ENCODE data around the gene SBNO2.

The SBNO2 gene

GRCh38 chr19:1087813-1088415 is 86.2 kb downstream of the SBNO2 start:
- no peaks in the 10 kb centered on the region for H3K9me3 ChIP-seq (ENCODE audit: control insufficient read depth, low read depth, low read length)
- H3K4me3 ChIP-seq (ENCODE audit: low read length) = no peak overlapping the region
- no peak overlapping the region for H3K9ac ChIP-seq (ENCODE audit: low read length)
- H3K4me1 ChIP-seq (ENCODE audit: control insufficient read depth, low read depth, low read length) = no peaks in the 10 kb centered on the region
- H3K36me3 ChIP-seq (ENCODE audit: control insufficient read depth, low read depth, low read length) = peaks cover 23% of the 10 kb centered on the region
- no peaks in the 10 kb centered on the region for H3K27me3 ChIP-seq (ENCODE audit: control insufficient read depth, insufficient read depth, low read length)
- H3K27ac ChIP-seq (ENCODE audit: low read length) = no peak overlapping the region

- no peak overlapping the region for H3K27ac ChIP-seq (ENCODE audit: low read length)
- no peaks in the 10 kb centered on the region for H3K9me3 ChIP-seq (ENCODE audit: control insufficient read depth, low read depth, low read length)
- H3K9ac ChIP-seq (ENCODE audit: low read length) = no peak overlapping the region
- peaks cover 18% of the 10 kb centered on the region for H3K36me3 ChIP-seq (ENCODE audit: control insufficient read depth, low read depth, low read length)
- H3K4me3 ChIP-seq (ENCODE audit: low read length) = no peak overlapping the region
- no peaks in the 10 kb centered on the region for H3K4me1 ChIP-seq (ENCODE audit: control insufficient read depth, low read depth, low read length)
- no peaks in the 10 kb centered on the region for H3K27me3 ChIP-seq (ENCODE audit: control insufficient read depth, insufficient read depth, low read length)
Measured at GRCh38 chr19:1086613-1087012, 87.5 kb downstream of the SBNO2 start.

GRCh38 chr19:1085676-1086442 is 88.2 kb downstream of the SBNO2 start:
- Histone ChIP-seq H3K27me3 (ENCODE audit: control insufficient read depth, insufficient read depth, low read length) (no peaks in the 10 kb centered on the region), H3K4me3 (ENCODE audit: low read length) (no peak overlapping the region), H3K36me3 (ENCODE audit: control insufficient read depth, low read depth, low read length) (peaks cover 12% of the 10 kb centered on the region), H3K9me3 (ENCODE audit: control insufficient read depth, low read depth, low read length) (no peaks in the 10 kb centered on the region), H3K4me1 (ENCODE audit: control insufficient read depth, low read depth, low read length) (no peaks in the 10 kb centered on the region), H3K27ac (ENCODE audit: low read length) (no peak overlapping the region), H3K9ac (ENCODE audit: low read length) (no peak overlapping the region)

GRCh38 chr19:1085053-1085658 is 88.9 kb downstream of the SBNO2 start:
- Histone ChIP-seq H3K4me1 (ENCODE audit: control insufficient read depth, low read depth, low read length) (no peaks in the 10 kb centered on the region), H3K27me3 (ENCODE audit: control insufficient read depth, insufficient read depth, low read length) (no peaks in the 10 kb centered on the region), H3K4me3 (ENCODE audit: low read length) (no peak overlapping the region), H3K27ac (ENCODE audit: low read length) (no peak overlapping the region), H3K36me3 (ENCODE audit: control insufficient read depth, low read depth, low read length) (peaks cover 11% of the 10 kb centered on the region), H3K9ac (ENCODE audit: low read length) (no peak overlapping the region), H3K9me3 (ENCODE audit: control insufficient read depth, low read depth, low read length) (no peaks in the 10 kb centered on the region)

- no peaks in the 10 kb centered on the region for H3K27me3 ChIP-seq (ENCODE audit: control insufficient read depth, insufficient read depth, low read length)
- H3K36me3 ChIP-seq (ENCODE audit: control insufficient read depth, low read depth, low read length) = peaks cover 11% of the 10 kb centered on the region
- H3K4me3 ChIP-seq (ENCODE audit: low read length) = no peak overlapping the region
- no peak overlapping the region for H3K9ac ChIP-seq (ENCODE audit: low read length)
- H3K9me3 ChIP-seq (ENCODE audit: control insufficient read depth, low read depth, low read length) = no peaks in the 10 kb centered on the region
- no peak overlapping the region for H3K27ac ChIP-seq (ENCODE audit: low read length)
- no peaks in the 10 kb centered on the region for H3K4me1 ChIP-seq (ENCODE audit: control insufficient read depth, low read depth, low read length)
Measured at GRCh38 chr19:1084024-1084868, 89.8 kb downstream of the SBNO2 start.

- no peak overlapping the region for H3K9ac ChIP-seq (ENCODE audit: low read length)
- H3K4me1 ChIP-seq (ENCODE audit: control insufficient read depth, low read depth, low read length) = no peaks in the 10 kb centered on the region
- H3K9me3 ChIP-seq (ENCODE audit: control insufficient read depth, low read depth, low read length) = no peaks in the 10 kb centered on the region
- H3K36me3 ChIP-seq (ENCODE audit: control insufficient read depth, low read depth, low read length) = peaks cover 7% of the 10 kb centered on the region
- peak overlapping the region; percentile 52 for H3K4me3 ChIP-seq (ENCODE audit: low read length)
- H3K27me3 ChIP-seq (ENCODE audit: control insufficient read depth, insufficient read depth, low read length) = no peaks in the 10 kb centered on the region
- no peak overlapping the region for H3K27ac ChIP-seq (ENCODE audit: low read length)
Measured at GRCh38 chr19:1082928-1083816, 90.9 kb downstream of the SBNO2 start.

GRCh38 chr19:1082165-1082927 is 91.7 kb downstream of the SBNO2 start:
- Histone ChIP-seq H3K4me1 (ENCODE audit: control insufficient read depth, low read depth, low read length) (no peaks in the 10 kb centered on the region), H3K4me3 (ENCODE audit: low read length) (peak overlapping the region; percentile 52), H3K27me3 (ENCODE audit: control insufficient read depth, insufficient read depth, low read length) (no peaks in the 10 kb centered on the region), H3K36me3 (ENCODE audit: control insufficient read depth, low read depth, low read length) (peaks cover 4% of the 10 kb centered on the region), H3K27ac (ENCODE audit: low read length) (no peak overlapping the region), H3K9ac (ENCODE audit: low read length) (no peak overlapping the region), H3K9me3 (ENCODE audit: control insufficient read depth, low read depth, low read length) (no peaks in the 10 kb centered on the region)

GRCh38 chr19:1081301-1082164 is 92.5 kb downstream of the SBNO2 start:
- H3K36me3 ChIP-seq (ENCODE audit: control insufficient read depth, low read depth, low read length) = peaks cover 3% of the 10 kb centered on the region
- no peak overlapping the region for H3K4me3 ChIP-seq (ENCODE audit: low read length)
- H3K9ac ChIP-seq (ENCODE audit: low read length) = no peak overlapping the region
- H3K9me3 ChIP-seq (ENCODE audit: control insufficient read depth, low read depth, low read length) = no peaks in the 10 kb centered on the region
- no peaks in the 10 kb centered on the region for H3K27me3 ChIP-seq (ENCODE audit: control insufficient read depth, insufficient read depth, low read length)
- no peak overlapping the region for H3K27ac ChIP-seq (ENCODE audit: low read length)
- H3K4me1 ChIP-seq (ENCODE audit: control insufficient read depth, low read depth, low read length) = no peaks in the 10 kb centered on the region

GRCh38 chr19:1080360-1081161 is 93.5 kb downstream of the SBNO2 start:
- Histone ChIP-seq H3K27me3 (ENCODE audit: control insufficient read depth, insufficient read depth, low read length) (no peaks in the 10 kb centered on the region), H3K9ac (ENCODE audit: low read length) (no peak overlapping the region), H3K4me3 (ENCODE audit: low read length) (no peak overlapping the region), H3K4me1 (ENCODE audit: control insufficient read depth, low read depth, low read length) (no peaks in the 10 kb centered on the region), H3K36me3 (ENCODE audit: control insufficient read depth, low read depth, low read length) (peaks cover 1% of the 10 kb centered on the region), H3K27ac (ENCODE audit: low read length) (no peak overlapping the region), H3K9me3 (ENCODE audit: control insufficient read depth, low read depth, low read length) (no peaks in the 10 kb centered on the region)
